ENCODE measurements around the gene KRT7.

The KRT7 gene

GRCh38 chr12:52212701-52213563 lies 20.1 kb upstream of the KRT7 start:
- DNase-seq = no peak

GRCh38 chr12:52213564-52214420 lies 19.3 kb upstream of the KRT7 start:
- peak; percentile 65 for ATAC-seq
- peak; percentile 80 for DNase-seq

More at GRCh38 chr12:52212701-52213563, 20.1 kb upstream of the KRT7 start:
- ATAC-seq = no peak

GRCh38 chr12:52214421-52214802 lies 18.6 kb upstream of the KRT7 start:
- no peak for ATAC-seq
- no peak for DNase-seq

- DNase-seq = no peak
- ATAC-seq = no peak
These were observed 17.4 kb upstream of the KRT7 start for GRCh38 chr12:52215587-52216031.

GRCh38 chr12:52216100-52216499 lies 16.9 kb upstream of the KRT7 start:
- DNase-seq (no peak), ATAC-seq (no peak)

- DNase-seq (no peak), ATAC-seq (no peak)
These were observed 16.2 kb upstream of the KRT7 start for GRCh38 chr12:52216807-52217206.

GRCh38 chr12:52217223-52217622 lies 15.8 kb upstream of the KRT7 start:
- ATAC-seq (no peak), DNase-seq (no peak)

GRCh38 chr12:52218001-52218400 lies 15.0 kb upstream of the KRT7 start:
- no peak for DNase-seq
- ATAC-seq = no peak

- no peak for ATAC-seq
- DNase-seq = no peak
These were observed 12.6 kb upstream of the KRT7 start for GRCh38 chr12:52220477-52220876.

GRCh38 chr12:52221070-52221781 lies 11.8 kb upstream of the KRT7 start:
- no peak for ATAC-seq
- DNase-seq = no peak

GRCh38 chr12:52221912-52222457 lies 11.1 kb upstream of the KRT7 start:
- ATAC-seq = peak; percentile 99
- peak; percentile 90 for DNase-seq

- ATAC-seq (no peak), DNase-seq (no peak)
These were observed 10.4 kb upstream of the KRT7 start for GRCh38 chr12:52222692-52223091.

GRCh38 chr12:52223406-52224039 lies 9.5 kb upstream of the KRT7 start:
- no peak for DNase-seq
- ATAC-seq = no peak

- DNase-seq (no peak), ATAC-seq (no peak)
These were observed 8.9 kb upstream of the KRT7 start for GRCh38 chr12:52224151-52224550.

GRCh38 chr12:52225752-52226151 lies 7.3 kb upstream of the KRT7 start:
- ATAC-seq (no peak), DNase-seq (no peak)

GRCh38 chr12:52226446-52226845 lies 6.6 kb upstream of the KRT7 start:
- no peak for ATAC-seq

GRCh38 chr12:52227606-52228166 lies 5.4 kb upstream of the KRT7 start:
- DNase-seq (no peak), ATAC-seq (no peak)

More at GRCh38 chr12:52226446-52226845, 6.6 kb upstream of the KRT7 start:
- DNase-seq = no peak

GRCh38 chr12:52228366-52228765 lies 4.7 kb upstream of the KRT7 start:
- no peak for DNase-seq
- ATAC-seq = no peak

- ATAC-seq = no peak
- no peak for DNase-seq
These were observed 4.1 kb upstream of the KRT7 start for GRCh38 chr12:52228931-52229330.

- ATAC-seq = no peak
These were observed 3.2 kb upstream of the KRT7 start for GRCh38 chr12:52229836-52230343.

More at GRCh38 chr12:52229836-52230343, 3.2 kb upstream of the KRT7 start:
- DNase-seq = no peak
